ENCODE results near the gene FAM184A. TPM values are rescaled to one million over a fixed set of nuclear protein-coding genes. Genes with fewer than 3 reads are reported as not detected.
A peak's percentile ranks its signal among the peaks of the same experiment; 100 is the strongest.
"Not testable (repeated sequence)": the region's sequence is repeated elsewhere in the genome, so short reads cannot be mapped to it uniquely, and the experiment has no call there.

Gene FAM184A
- total RNA-seq, 2 experiments from 2014 or later = 13.5 to 14.0 TPM

DNA sequence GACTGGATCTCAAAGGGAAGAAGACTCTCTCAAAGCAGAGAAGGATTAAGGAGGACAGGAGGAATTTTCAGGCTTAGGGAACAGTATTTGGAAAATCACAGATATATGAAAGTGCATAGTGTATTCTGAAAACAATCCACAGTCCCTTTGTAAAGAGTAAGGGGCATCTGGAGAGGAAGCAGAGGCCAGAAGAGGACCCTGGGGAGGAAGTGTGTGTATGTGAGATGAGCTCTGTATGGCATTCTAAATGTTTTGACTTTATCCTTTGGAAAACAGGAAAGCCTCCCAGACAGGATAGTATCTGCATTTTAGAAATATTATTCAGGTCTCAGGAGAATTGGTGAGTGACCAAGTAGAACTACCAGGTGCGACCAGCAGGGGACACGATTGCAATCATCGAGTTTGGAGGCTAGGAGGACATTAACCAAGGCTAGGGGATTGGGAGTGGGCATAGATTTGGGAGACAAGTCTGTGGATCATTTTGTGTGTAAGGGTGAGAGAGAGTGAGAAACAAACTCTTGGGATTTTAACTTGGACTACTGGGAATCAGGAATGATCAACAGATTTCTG is 38.3 kb upstream of the FAM184A start:
- Mint-ChIP-seq H3K4me1 (ENCODE audit: low read depth) (no peaks in the 10 kb centered on the region), H3K4me3 (no peak overlapping the region), H3K36me3 (ENCODE audit: low read depth) (no peaks in the 10 kb centered on the region), H3K27me3 (ENCODE audit: low read depth) (no peaks in the 10 kb centered on the region), H3K27ac (no peak overlapping the region), H3K9me3 (no peaks in the 10 kb centered on the region)
- CTCF ChIA-PET = no interaction called here
- intact Hi-C loops (cut with micrococcal nuclease) = no loop called here
- no peak for DNase-seq

DNA sequence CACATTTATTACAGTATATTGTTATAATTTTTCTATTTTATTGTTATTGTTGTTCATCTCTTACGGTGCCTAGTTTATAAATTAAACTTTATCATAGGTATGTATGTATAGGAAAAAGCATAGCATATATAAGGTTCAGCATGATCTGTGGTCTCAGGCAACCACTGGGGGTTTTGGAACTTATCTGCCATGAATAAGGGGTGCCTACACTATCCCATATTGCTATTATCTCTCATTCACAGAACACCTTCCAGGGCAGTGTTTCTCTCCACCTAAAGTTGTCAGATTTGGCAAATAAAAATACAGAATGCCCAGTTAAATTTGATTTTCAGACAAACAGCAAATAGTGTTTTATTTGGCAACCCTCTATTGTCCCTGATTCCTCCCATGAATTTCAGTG is 35.5 kb upstream of the FAM184A start:
- no peaks in the 10 kb centered on the region for H3K36me3 Mint-ChIP-seq (ENCODE audit: low read depth)
- DNase-seq = no peak
- H3K27ac Mint-ChIP-seq = no peak overlapping the region
- H3K4me1 Mint-ChIP-seq (ENCODE audit: low read depth) = peaks cover 12% of the 10 kb centered on the region
- H3K9me3 Mint-ChIP-seq = no peaks in the 10 kb centered on the region
- H3K27me3 Mint-ChIP-seq (ENCODE audit: low read depth) = no peaks in the 10 kb centered on the region
- intact Hi-C loops (cut with micrococcal nuclease) = loop anchor here (5.0 kb wide), 1 partner anchor 1137 kb away; no protein-coding TSS in a partner anchor
- CTCF ChIA-PET = interaction anchor here (0.7 to 1.0 kb wide), 2 partner anchors 11 to 160 kb away, joined by 3 read pairs; no protein-coding TSS in a partner anchor
- no peak overlapping the region for H3K4me3 Mint-ChIP-seq

DNA sequence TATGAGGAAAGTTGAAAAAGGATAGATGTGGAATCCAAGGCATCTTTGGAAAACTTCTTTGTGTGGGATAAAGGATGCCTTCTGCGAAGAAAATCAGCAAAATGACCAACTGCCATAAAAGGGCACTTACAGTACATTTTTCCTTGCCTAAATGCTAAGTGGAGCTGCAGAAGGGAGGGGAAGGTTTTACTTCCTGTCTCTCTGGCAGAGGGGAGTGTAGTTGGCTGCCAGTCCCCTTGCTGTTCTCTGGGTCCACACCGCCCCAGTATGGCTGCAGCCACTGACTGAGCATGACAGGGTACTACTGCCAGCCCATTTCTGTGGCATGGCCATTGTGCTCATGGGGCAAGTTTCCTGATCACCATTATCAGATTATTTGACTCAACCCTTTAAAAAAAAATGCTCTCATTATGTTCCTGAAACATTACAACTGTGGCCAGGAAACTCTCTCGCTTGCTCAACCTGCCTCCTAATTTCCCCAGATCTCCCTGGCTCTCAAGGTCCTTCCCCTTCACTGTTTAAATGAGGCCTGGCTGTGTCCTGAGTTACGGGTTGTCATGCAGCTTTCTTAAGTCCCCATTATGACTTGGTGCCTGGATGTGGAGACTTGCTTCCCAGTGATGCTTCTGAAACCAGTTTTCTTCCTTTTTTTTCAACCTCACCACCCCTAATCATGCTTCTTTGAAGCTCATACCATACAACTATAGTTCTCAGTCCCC is 34.5 kb upstream of the FAM184A start:
- H3K36me3 Mint-ChIP-seq (ENCODE audit: low read depth) = no peaks in the 10 kb centered on the region
- H3K4me1 Mint-ChIP-seq (ENCODE audit: low read depth) = peaks cover 20% of the 10 kb centered on the region
- intact Hi-C loops (cut with micrococcal nuclease) = loop anchor here (5.0 kb wide), 1 partner anchor 1136 kb away; no protein-coding TSS in a partner anchor
- no peaks in the 10 kb centered on the region for H3K27me3 Mint-ChIP-seq (ENCODE audit: low read depth)
- DNase-seq = no peak
- no peaks in the 10 kb centered on the region for H3K9me3 Mint-ChIP-seq
- CTCF ChIA-PET = interaction anchor here (0.7 to 3.9 kb wide), 7 partner anchors 10 to 267 kb away, joined by 3 to 61 read pairs (median 3); no protein-coding TSS in a partner anchor
- no peak overlapping the region for H3K27ac Mint-ChIP-seq
- H3K4me3 Mint-ChIP-seq = no peak overlapping the region

DNA sequence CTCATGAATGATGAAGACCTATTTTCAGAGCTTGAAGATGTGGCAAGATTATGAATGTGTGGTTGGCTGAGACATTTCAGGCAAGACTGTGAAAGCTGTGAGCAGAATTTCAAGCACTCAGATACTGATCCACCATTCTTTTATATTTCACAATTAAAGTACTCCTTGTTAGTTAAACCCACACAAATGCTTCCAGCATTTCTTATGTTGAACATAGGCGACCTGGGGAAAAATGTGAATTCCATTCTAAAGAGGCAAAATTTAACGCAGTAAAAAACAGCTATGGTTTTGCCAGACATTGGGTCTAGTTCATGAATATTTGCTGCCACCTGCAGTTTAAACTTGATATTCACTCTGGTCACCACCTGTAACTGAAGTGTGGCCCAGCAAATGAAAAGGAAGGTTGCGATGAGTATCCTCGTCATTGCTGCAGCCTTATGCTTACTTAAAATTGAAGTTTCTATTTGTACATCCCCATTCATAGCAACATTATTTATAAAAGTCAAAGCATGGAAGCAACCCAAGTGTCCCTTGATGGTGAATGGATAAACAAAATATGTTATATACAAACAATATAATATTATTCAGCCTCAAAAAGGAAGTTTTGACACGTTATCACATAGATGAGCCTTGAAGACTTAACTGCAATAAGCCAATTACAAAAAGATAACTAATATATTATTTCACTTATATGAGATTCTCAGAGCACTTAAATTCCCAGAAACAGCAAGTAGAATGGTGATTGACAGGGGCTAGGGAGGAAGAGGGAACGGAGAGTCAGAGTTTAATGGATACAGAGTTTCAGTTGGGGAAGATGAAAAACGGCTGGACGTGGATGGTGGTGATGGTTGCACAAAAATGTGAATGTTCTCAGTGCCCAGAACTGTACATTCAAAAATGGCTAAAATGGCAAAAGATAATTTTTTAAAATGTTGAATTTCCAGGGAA is 32.4 kb upstream of the FAM184A start:
- Mint-ChIP-seq H3K4me1 (ENCODE audit: low read depth) (peaks cover 22% of the 10 kb centered on the region), H3K27ac (no peak overlapping the region), H3K9me3 (no peaks in the 10 kb centered on the region), H3K27me3 (ENCODE audit: low read depth) (no peaks in the 10 kb centered on the region), H3K4me3 (no peak overlapping the region), H3K36me3 (ENCODE audit: low read depth) (no peaks in the 10 kb centered on the region)
- CTCF ChIA-PET = interaction anchor here (0.6 to 5.8 kb wide), 32 partner anchors 8 to 837 kb away, joined by 3 to 85 read pairs (median 4); partner anchors contain the start of genes ASF1A and FAM184A
- peak; percentile 62 for DNase-seq
- intact Hi-C loops (cut with micrococcal nuclease) = loop anchor here (1.0 to 5.0 kb wide), 10 partner anchors 35 to 1134 kb away; partner anchors contain the start of gene ASF1A

DNA sequence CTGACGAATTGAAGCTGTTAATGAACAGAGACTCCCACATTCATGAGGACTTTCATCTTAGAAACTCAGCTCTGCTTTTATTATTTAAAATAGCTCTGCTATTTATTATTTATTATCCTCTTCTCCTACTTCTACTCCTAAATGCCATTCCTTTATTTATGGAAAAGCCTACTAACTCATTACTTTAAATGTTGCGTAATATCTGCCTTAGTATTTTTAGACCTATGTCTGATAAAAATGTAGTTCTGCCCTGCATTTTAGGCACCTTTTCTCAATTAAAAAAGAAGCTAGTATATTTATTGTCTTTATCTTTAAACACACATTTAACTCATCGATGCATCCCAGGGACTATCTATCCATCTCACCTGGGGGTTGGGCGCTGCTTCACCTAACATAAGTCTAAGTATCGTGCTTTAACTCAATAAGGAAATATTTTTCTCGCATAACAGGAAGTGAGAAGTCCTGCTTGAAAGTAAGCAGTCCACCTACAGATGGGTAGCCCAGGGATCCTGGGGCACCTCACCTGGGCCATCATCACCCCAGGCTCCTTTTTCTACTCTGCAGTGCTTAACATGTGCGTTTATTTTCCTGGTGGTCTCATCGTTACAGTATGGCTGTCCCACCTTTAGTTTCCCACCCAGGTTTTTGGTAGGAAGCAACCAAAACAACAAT is 31.3 kb upstream of the FAM184A start:
- no peak for DNase-seq
- Mint-ChIP-seq H3K4me1 (ENCODE audit: low read depth) (peaks cover 26% of the 10 kb centered on the region), H3K27me3 (ENCODE audit: low read depth) (no peaks in the 10 kb centered on the region), H3K27ac (no peak overlapping the region), H3K4me3 (no peak overlapping the region), H3K36me3 (ENCODE audit: low read depth) (no peaks in the 10 kb centered on the region), H3K9me3 (no peaks in the 10 kb centered on the region)
- intact Hi-C loops (cut with micrococcal nuclease) = loop anchor here (1.0 to 5.0 kb wide), 11 partner anchors 33 to 1132 kb away; partner anchors contain the start of gene ASF1A
- CTCF ChIA-PET = interaction anchor here (0.5 to 5.8 kb wide), 24 partner anchors 7 to 824 kb away, joined by 3 to 85 read pairs (median 5); partner anchors contain the start of genes ASF1A and FAM184A

DNA sequence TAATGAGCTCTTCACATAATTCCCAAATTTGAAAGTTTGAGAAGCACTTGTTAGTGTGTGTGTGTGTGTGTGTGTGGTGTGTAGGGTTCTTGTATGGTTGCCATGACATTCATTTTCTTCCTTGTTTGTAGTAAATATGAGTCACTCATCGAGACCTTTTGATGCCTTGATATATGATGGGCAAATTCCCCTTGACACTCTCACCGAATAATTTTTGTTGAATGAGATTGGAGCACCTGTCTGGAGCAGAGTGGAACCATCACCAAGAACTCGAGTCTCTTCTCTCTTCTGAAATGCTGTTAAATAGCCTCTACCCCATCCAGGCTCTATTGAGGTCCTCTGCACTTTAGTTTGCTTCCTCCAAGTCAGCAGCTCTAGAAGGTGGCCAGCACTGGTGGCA is 29.6 kb upstream of the FAM184A start:
- Mint-ChIP-seq H3K27ac (no peak overlapping the region), H3K9me3 (no peaks in the 10 kb centered on the region), H3K4me3 (no peak overlapping the region), H3K4me1 (ENCODE audit: low read depth) (peaks cover 26% of the 10 kb centered on the region), H3K36me3 (ENCODE audit: low read depth) (no peaks in the 10 kb centered on the region), H3K27me3 (ENCODE audit: low read depth) (no peaks in the 10 kb centered on the region)
- DNase-seq = no peak
- CTCF ChIA-PET = interaction anchor here (2.3 to 5.8 kb wide), 2 partner anchors 137 to 144 kb away, joined by 9 to 85 read pairs; no protein-coding TSS in a partner anchor
- intact Hi-C loops (cut with micrococcal nuclease) = loop anchor here (5.0 kb wide), 1 partner anchor 266 kb away; no protein-coding TSS in a partner anchor

DNA sequence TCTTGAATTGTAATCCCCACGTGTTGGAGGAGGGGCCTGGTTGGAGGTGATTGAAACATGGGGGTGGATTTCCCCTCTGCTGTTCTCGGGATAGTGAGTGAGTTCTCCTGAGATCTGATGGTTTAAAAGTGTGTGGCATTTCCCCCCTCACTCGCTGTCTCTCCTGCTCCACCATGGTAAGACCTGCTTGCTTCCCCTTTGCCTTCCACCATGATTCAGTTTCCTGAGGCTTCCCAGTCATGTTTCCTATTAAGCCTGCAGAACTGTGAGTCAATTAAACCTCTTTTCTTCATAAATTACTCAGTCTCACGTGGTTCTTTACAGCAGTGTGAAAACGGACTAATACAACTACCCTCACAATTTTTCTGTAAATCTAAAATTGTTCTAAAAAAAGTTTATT is 26.8 kb upstream of the FAM184A start:
- H3K4me3 Mint-ChIP-seq = no peak overlapping the region
- DNase-seq = peak; percentile 20
- peaks cover 22% of the 10 kb centered on the region for H3K4me1 Mint-ChIP-seq (ENCODE audit: low read depth)
- H3K9me3 Mint-ChIP-seq = no peaks in the 10 kb centered on the region
- no peaks in the 10 kb centered on the region for H3K36me3 Mint-ChIP-seq (ENCODE audit: low read depth)
- no peaks in the 10 kb centered on the region for H3K27me3 Mint-ChIP-seq (ENCODE audit: low read depth)
- H3K27ac Mint-ChIP-seq = peak overlapping the region; percentile 26
- CTCF ChIA-PET = no interaction called here
- intact Hi-C loops (cut with micrococcal nuclease) = loop anchor here (5.0 kb wide), 1 partner anchor 263 kb away; no protein-coding TSS in a partner anchor

DNA sequence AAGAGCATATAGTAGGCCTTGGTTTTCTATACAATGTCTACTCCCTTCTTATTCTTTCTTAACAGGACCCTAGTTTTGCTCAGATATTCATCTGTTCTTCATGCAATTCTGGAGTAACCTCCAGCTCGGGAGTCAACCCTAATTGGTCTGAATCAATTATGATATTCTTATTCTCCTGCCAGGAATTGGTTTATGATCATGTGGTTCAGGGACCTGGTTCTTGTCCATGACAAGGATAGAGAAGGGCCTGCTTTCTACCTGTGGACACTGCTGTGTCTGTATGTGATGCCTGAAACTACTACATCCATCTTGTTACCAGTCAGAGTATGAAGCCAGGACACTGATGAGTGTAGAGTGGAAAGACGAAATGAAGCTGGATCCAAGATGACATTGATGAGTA is 24.4 kb upstream of the FAM184A start:
- intact Hi-C loops (cut with micrococcal nuclease) = no loop called here
- Mint-ChIP-seq H3K4me1 (ENCODE audit: low read depth) (peaks cover 10% of the 10 kb centered on the region), H3K27me3 (ENCODE audit: low read depth) (no peaks in the 10 kb centered on the region), H3K36me3 (ENCODE audit: low read depth) (no peaks in the 10 kb centered on the region), H3K4me3 (no peak overlapping the region), H3K27ac (no peak overlapping the region), H3K9me3 (no peaks in the 10 kb centered on the region)
- no peak for DNase-seq
- CTCF ChIA-PET = interaction anchor here (1.3 to 1.5 kb wide), 3 partner anchors 8 to 140 kb away, joined by 4 to 7 read pairs (median 5); no protein-coding TSS in a partner anchor

DNA sequence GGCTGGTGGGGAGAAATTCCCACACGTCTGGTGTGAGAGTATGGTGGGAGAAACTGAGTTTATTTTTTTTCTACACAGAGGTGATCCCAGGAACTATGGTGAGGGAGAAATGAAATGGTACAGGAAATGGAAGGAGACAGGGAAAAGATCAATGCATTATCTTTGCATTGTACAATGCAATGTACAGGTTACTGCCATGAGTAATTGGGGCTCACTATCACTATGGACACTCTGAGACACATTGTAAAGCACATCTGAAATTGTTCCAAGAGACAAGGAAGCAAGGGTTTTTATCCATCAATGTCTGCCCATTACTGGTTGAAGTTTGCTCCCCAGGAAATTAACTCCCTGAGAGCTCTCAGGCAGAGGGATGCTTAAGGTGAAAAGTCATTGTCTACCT is 21.7 kb upstream of the FAM184A start:
- intact Hi-C loops (cut with micrococcal nuclease) = no loop called here
- H3K27ac Mint-ChIP-seq = no peak overlapping the region
- CTCF ChIA-PET = interaction anchor here (0.6 to 3.3 kb wide), 2 partner anchors 10 to 115 kb away, joined by 3 to 16 read pairs; no protein-coding TSS in a partner anchor
- H3K27me3 Mint-ChIP-seq (ENCODE audit: low read depth) = no peaks in the 10 kb centered on the region
- H3K9me3 Mint-ChIP-seq = peaks cover 2% of the 10 kb centered on the region
- H3K36me3 Mint-ChIP-seq (ENCODE audit: low read depth) = no peaks in the 10 kb centered on the region
- peaks cover 18% of the 10 kb centered on the region for H3K4me1 Mint-ChIP-seq (ENCODE audit: low read depth)
- H3K4me3 Mint-ChIP-seq = no peak overlapping the region
- DNase-seq = no peak

DNA sequence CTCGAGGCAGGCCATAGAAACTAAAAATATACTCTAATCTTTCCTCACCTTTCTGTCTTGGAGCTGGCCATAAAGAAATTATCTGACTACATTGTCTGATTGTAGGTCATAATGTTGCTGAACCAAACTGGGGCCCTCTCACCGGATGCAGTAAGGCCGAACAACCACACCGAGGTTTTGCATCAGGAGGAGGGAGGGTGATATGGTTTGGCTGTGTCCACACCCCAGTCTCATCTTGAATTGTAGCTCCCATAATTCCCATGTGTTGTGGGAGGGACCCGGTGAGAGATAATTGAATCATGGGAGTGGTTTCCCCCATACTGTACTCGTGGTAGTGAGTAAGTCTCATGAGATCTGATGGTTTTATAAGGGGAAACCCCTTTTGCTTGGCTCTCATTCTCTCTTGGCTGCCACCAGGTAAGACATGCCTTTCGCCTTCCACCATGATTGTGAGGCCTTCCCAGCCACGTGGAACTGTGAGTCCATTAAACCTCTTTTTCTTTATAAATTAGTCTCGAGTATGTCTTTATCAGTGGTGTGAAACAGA is 19.4 kb upstream of the FAM184A start:
- H3K36me3 Mint-ChIP-seq (ENCODE audit: low read depth); H3K27me3 Mint-ChIP-seq (ENCODE audit: low read depth); H3K4me3 Mint-ChIP-seq; H3K9me3 Mint-ChIP-seq: not testable (repeated sequence)
- CTCF ChIA-PET = interaction anchor here (3.3 kb wide), 1 partner anchor 12 kb away, joined by 16 read pairs; no protein-coding TSS in a partner anchor
- peak; percentile 38 for DNase-seq
- intact Hi-C loops (cut with micrococcal nuclease) = loop anchor here (1.0 kb wide), 1 partner anchor 21 kb away; no protein-coding TSS in a partner anchor
- peaks cover 17% of the 10 kb centered on the region for H3K4me1 Mint-ChIP-seq (ENCODE audit: low read depth)
- peak overlapping the region; percentile 2 for H3K27ac Mint-ChIP-seq

All from activated naive CD4-positive, alpha-beta T cell treated with anti-CD3 and anti-CD28 coated beads for 36 hours (primary cell).